Measurements from ENCODE around the gene TDRD3.

TDRD3 gene

DNA sequence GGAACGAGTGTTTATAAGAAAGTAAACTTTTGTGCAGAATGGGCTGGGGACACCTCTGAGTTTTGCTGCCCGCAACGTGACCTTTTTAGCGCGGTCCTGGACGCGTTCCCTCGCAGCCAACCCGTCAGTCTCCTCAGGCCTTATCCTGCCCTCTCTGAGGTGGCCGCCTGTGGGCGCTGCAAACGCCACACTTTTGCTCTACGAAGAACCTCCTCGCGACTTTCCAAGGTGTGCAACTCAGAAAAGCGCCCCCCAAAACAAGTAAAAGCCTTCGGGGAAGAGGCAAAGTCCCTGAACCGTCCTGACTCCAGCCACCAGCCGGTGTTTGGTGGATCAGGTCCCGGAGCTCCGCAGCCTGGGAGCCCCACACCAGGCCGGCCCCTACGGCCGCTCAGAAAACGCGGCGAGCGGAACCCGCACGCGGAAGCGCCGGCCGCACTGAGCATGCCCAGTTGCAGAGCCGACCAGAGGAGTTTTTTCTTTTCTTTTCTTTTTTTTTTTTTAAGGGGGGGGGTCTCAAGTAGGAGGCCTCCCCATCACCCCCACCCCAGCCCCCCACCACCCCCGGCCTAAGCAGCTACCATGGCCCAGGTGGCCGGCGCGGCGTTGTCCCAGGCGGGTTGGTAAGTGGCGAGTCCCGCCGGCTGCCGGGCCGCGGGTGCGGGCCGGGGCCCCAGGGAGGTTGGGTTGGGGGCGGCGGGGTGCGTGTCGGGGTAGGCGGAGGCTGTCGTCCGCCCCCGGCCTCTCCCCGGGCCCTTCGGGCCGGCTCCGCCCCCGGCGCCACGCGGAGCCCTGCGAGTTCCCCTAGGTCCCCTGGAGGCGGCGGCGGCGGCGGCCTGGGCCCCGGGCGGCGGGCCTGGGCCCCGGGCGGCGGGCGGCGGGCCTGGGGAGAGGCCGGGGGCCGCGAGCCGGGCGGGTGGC lies at the start of gene TDRD3:
TSS of gene TDRD3 (plus strand) at position 438 of the 921 bp plus-strand sequence. CDS start at position 583, 145 bp downstream.
- peak; percentile 93 for DNase-seq (ENCODE audit: low read depth)
- TF ChIP-seq POLR2A (IDR thresholded peaks at IDR 0.05; ENCODE audit: extremely low read depth, insufficient read length) = peak; percentile 93
- peak; percentile 75 for TF ChIP-seq CTCF (IDR thresholded peaks at IDR 0.05; ENCODE audit: low read depth, low read length)
- TF ChIP-seq MYC (IDR thresholded peaks at IDR 0.05; ENCODE audit: low read depth, low read length) = peak; percentile 94
- TF ChIP-seq, protein P1, sequence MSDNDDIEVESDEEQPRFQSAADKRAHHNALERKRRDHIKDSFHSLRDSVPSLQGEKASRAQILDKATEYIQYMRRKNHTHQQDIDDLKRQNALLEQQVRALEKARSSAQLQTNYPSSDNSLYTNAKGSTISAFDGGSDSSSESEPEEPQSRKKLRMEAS (IDR thresholded peaks at IDR 0.05; ENCODE audit: low read depth, low read length) = peak; percentile 6; the same call in 1 of the 2 replicates
- peak within 1 kb of the TSS; percentile 95 for H3K4me3 ChIP-seq (ENCODE audit: low read depth, low read length)

- TF ChIP-seq CTCF (IDR thresholded peaks at IDR 0.05; ENCODE audit: low read depth, low read length) (no peak), POLR2A (IDR thresholded peaks at IDR 0.05; ENCODE audit: extremely low read depth, insufficient read length) (no peak), MYC (IDR thresholded peaks at IDR 0.05; ENCODE audit: low read depth, low read length) (no peak)
- TF ChIP-seq, protein P1 (IDR thresholded peaks at IDR 0.05; ENCODE audit: low read depth, low read length) = no peak
- no peak for DNase-seq (ENCODE audit: low read depth)
- no peak overlapping the region for H3K4me3 ChIP-seq (ENCODE audit: low read depth, low read length)
Observed at GRCh38 chr13:60347690-60348089, 49.3 kb upstream of the TDRD3 start.

GRCh38 chr13:60348097-60348496 lies 48.9 kb upstream of the TDRD3 start:
- DNase-seq (ENCODE audit: low read depth) = no peak
- TF ChIP-seq POLR2A (IDR thresholded peaks at IDR 0.05; ENCODE audit: extremely low read depth, insufficient read length) = no peak
- no peak overlapping the region for H3K4me3 ChIP-seq (ENCODE audit: low read depth, low read length)

- no peak for DNase-seq (ENCODE audit: low read depth)
- TF ChIP-seq MYC (IDR thresholded peaks at IDR 0.05; ENCODE audit: low read depth, low read length) = no peak
- TF ChIP-seq CTCF (IDR thresholded peaks at IDR 0.05; ENCODE audit: low read depth, low read length) = no peak
- no peak for TF ChIP-seq POLR2A (IDR thresholded peaks at IDR 0.05; ENCODE audit: extremely low read depth, insufficient read length)
- TF ChIP-seq, protein P1 (IDR thresholded peaks at IDR 0.05; ENCODE audit: low read depth, low read length) = no peak
- H3K4me3 ChIP-seq (ENCODE audit: low read depth, low read length) = no peak overlapping the region
Observed at GRCh38 chr13:60351326-60351725, 45.7 kb upstream of the TDRD3 start.

DNA sequence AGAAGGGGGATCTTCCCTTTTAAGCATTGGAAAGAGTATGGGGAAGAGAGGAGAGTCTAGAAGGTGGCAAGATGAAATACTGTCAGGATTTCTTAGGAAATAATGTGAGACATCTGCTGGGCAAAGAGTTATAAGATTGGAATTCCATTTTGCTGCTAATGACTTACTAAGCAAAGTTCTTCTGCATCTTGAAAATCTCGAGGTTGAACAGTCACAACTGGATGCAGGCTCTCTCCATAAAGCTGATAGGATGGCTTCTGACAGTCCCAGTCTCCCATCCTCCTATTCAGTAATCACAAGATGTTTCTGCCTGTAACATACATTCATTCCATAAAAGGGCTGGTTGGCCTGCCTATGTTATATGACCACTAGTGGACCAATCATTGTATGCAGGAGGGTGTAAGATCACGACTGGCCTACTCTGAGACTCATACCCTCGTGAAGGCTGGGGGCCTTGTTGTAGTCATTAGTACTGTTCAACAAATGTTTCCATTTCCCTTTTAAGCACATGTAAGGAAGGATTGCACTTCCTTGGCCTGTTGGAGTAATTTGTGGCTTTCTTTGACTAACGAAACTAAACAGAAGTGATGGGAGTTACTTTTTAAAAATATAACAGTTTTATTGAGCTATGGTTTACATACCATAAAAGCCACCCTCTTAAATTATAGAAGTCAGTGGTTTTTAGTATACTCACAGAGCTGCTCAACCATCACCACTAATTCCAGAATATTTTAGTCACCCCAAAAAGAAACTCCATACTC lies 45.0 kb upstream of the TDRD3 start:
- DNase-seq (ENCODE audit: low read depth) = no peak
- H3K4me3 ChIP-seq (ENCODE audit: low read depth, low read length) = no peak overlapping the region

More for the DNA sequence above, 45.0 kb upstream of the TDRD3 start:
- TF ChIP-seq CTCF (IDR thresholded peaks at IDR 0.05; ENCODE audit: low read depth, low read length) = no peak
- TF ChIP-seq POLR2A (IDR thresholded peaks at IDR 0.05; ENCODE audit: extremely low read depth, insufficient read length) = no peak
- TF ChIP-seq, protein P1 (IDR thresholded peaks at IDR 0.05; ENCODE audit: low read depth, low read length) = no peak
- TF ChIP-seq MYC (IDR thresholded peaks at IDR 0.05; ENCODE audit: low read depth, low read length) = no peak
